ENCODE measurements around the gene VPREB3.

The VPREB3 gene, protein sequence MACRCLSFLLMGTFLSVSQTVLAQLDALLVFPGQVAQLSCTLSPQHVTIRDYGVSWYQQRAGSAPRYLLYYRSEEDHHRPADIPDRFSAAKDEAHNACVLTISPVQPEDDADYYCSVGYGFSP

DNA sequence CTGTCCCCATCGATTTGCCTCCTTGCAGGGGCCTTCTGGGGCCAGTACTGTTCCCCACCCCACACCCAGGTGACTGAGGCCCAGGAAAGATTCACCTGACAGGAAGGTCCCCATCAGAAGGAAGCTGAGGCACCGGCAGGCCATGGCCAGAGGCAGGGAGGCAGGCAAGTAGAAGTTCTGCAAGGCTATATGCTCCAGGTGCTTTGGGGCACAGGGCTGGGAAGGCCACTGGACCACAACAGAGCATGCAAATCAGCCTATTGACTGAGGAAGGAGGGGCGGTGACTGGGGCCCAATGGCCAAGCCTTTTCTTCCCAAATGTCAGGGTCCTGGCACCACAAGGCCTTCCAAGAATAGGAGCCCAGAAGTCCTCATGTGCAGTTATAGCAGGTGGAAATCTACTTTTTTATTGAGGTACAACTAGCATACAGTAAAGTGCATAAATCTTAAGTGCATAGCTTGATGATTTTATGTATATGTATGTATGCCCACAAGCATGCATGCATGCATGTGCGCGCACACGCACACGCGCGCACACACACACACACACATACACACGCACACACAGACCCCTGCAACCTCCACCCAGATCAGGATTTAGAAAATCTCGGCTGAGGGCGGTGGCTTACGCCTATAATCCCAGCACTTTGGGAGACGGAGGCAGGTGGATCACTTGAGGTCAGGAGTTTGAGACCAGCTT lies at the start of gene VPREB3:
TSS of gene VPREB3 (minus strand) at position 206 of the 700 bp plus-strand sequence. CDS start at position 144, 62 bp downstream.
- FAIRE-seq = peak; percentile 11
- no peak for DNase-seq (ENCODE audit: insufficient read length, low spot score)

DNA sequence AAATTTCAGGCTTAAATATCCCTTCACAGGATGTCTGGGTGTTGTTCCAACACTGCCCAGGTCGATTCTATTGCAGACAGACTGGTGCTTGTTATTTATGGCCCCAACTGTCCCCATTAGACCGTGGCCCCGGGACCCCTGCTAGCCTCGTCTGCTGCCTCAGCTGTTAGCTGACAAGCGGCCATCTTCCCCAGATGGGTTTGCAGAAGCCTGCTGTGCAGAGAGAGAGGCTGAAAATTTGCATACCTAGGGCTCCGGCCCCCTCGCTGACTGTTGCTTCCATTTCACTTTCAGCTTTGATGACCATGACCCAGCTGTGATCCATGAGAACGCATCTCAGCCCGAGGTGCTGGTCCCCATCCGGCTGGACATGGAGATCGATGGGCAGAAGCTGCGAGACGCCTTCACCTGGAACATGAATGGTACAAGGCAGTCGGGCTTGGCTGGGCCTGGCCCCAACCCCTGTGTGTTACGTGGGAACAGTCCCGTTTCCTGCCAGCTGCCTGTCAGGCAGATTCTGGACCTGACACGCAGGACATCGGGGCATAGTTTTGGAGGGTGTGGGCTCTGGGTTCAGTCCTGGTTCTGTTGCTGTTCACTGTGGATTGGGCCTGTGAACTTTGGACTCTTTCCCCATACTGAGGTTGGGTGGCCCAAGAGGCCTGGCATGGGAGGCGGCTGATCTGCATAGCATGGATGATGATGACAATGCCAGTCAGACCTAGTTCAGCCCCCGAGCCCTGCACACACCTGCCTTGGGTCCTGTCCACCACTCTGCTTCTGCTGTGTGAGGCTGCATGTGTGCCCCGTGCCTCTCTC lies 49.0 kb upstream of the VPREB3 start:
- FAIRE-seq (peak; percentile 81), DNase-seq (ENCODE audit: insufficient read length, low spot score) (no peak)

DNA sequence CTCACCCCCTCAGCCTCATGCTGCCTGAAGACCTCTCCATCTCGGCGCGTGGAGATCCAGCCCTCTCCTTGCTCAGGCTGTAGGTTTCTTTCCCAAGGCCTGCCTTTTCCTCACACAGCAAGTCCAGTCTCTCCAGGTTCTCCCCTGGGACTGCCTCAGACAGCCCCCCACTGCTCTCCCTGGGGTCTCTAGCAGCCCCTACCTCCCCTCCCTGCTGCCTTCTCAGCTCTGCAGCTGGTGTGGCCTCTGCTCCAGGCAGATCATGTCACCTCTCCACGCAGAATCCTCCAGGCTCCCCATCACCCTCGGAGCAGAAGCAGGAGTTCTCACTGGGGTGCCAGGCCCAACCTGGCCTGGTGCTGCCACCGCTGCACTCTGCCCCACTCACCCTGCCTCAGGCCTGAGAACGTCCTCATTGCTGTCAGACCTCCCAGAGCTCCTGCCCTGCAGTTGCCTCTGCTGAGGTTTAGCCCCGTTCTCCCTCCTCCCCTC lies 47.7 kb upstream of the VPREB3 start:
- DNase-seq (ENCODE audit: insufficient read length, low spot score) (no peak), FAIRE-seq (no peak)

DNA sequence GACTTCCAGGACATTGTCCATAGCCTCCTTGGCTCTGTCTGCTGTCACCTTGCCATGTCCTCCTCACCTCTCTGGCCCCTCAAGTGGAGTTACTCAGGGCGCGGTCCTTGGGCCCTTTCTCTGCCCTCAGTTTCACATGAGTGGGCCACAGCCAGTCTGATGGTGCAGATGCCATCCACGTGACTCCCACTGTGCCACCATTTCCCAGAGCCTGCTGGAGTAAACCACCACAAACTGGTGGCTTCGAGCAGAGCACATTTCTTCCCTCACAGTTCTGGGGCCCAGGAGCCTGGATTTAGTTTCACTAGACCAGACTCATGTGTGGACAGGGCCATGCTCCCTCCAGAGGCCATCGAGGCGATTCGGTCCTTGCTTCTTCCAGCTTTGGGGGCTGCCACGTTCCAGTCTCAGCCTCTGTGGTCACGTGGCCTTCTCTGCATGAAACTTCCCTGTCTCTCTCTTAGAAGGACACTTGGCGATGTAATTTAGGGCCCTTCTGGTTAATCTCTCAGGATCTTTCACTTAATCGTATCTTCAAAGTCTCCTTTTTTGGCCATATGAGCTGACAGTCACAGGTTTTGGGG lies 47.1 kb upstream of the VPREB3 start:
- DNase-seq (ENCODE audit: insufficient read length, low spot score) (no peak), FAIRE-seq (no peak)

DNA sequence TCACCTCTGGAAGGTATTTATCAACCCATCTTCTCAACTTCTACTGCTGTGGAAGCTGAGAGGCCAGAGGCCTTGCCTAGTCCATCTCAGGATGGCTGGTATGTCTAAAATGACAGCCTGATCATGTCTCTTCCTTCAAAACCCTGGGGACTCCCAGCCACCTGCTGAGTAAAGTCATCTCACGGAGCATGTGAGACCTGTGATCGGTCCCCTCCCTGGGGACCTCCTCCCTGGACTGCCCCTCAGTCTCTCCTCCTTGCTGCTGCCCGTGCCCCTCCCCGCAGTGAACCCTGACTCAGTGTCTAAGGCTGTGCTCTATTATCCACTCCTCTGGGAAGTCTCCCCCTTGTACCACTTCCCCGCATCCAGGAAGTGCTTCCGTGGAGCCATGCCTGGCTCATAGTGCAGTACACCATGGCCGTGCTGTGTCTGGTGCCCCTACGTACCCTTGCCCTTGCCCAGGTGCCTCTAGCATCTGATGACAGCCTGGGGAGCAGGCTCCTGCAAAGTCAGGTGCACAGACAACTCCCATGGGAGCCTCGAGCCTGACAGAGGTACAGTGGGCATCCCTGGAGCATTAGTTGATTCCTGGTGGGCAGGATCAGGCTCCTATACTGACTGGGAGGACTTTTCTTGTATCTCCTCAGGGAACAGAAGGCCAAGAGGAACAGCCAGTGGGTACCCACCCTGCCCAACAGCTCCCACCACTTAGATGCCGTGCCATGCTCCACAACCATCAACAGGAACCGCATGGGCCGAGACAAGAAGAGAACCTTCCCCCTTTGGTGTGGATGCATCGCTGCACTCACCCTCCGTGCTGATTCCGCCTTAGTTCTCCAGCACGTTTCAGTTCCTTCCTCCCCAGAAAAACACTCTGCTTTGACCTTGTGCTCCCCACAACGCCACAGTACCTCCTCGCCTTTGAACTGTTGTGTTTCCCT lies 46.3 kb upstream of the VPREB3 start:
- FAIRE-seq = peak; percentile 95
- peak; percentile 58 for DNase-seq (ENCODE audit: insufficient read length, low spot score)

DNA sequence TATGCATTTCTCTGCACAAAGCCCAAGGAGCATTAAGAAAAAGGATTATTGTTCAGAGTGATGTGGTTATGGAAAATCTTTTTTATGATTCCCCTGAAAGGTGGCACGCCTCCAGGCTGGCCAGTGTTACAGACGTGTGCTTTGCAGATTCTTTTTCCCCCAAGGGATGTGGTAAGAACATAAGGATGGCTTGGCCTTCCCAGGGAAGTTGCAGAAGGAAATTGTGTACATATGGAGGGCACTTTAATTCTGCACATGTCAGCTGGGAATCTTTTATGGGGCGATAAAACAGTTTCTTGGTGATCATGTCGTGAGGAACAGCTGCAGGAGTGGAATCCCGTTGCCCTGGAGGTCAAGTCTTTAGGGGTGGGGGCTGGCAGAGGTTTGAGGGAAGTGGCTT lies 42.2 kb upstream of the VPREB3 start:
- no peak for FAIRE-seq
- DNase-seq (ENCODE audit: insufficient read length, low spot score) = no peak

DNA sequence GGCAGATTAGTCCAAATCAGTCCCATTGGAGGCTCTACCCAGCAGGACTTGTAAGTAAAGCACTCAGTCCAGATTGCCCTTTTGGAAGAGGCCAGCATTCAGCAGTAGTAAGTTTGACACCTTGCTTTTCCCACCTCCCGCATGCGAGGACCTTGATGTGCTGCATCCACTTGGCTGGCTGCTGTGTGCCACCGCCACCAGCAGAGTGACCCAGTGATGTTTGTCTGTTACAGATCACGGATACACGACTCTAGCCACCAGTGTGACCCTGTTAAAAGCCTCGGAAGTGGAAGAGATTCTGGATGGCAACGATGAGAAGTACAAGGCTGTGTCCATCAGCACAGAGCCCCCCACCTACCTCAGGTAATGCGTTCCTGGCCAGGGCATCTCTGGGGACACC lies 39.1 kb upstream of the VPREB3 start:
- FAIRE-seq (no peak), DNase-seq (ENCODE audit: insufficient read length, low spot score) (no peak)

DNA sequence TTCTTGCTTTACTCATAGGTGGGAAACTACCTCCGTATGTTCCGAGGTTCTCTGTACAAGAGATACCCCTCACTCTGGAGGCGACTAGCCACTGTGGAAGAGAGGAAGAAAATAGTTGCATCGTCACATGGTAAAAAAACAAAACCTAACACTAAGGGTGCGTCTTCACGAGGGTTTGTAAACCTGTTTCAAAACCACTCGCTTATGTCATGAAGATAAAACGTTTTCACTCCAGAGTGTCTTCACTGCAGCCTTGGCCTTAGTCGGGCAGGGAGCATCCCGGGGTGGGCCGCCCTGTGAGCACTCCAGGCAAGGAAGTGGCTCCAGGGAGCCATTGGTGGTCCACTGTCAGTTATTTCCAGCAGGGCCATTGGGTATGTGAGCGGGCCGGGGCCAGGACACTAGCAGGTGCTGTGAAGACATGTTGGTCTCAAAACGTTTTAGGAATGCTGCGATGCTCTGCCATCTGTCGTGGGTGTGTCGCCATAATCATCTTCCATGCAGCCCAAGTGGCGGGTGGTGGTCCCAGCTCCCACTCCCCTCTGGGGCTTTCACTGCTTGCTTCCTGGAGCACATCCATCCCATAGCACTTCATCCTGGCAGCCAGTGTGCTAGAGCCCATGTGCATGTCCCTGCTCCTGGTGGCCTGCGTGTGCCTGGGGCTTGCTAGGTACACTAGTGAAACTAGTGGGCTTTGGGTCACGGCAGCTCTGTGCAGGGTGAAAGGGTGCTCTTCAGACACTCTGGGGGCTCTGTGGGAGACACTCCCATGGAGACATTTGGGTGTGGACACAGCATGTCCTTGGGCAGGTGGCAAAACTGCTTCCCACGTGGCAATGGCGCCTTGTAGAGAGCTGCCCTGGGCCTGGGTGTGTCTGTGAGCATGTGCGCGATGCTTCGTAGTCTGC lies 37.8 kb upstream of the VPREB3 start:
- no peak for FAIRE-seq
- no peak for DNase-seq (ENCODE audit: insufficient read length, low spot score)

DNA sequence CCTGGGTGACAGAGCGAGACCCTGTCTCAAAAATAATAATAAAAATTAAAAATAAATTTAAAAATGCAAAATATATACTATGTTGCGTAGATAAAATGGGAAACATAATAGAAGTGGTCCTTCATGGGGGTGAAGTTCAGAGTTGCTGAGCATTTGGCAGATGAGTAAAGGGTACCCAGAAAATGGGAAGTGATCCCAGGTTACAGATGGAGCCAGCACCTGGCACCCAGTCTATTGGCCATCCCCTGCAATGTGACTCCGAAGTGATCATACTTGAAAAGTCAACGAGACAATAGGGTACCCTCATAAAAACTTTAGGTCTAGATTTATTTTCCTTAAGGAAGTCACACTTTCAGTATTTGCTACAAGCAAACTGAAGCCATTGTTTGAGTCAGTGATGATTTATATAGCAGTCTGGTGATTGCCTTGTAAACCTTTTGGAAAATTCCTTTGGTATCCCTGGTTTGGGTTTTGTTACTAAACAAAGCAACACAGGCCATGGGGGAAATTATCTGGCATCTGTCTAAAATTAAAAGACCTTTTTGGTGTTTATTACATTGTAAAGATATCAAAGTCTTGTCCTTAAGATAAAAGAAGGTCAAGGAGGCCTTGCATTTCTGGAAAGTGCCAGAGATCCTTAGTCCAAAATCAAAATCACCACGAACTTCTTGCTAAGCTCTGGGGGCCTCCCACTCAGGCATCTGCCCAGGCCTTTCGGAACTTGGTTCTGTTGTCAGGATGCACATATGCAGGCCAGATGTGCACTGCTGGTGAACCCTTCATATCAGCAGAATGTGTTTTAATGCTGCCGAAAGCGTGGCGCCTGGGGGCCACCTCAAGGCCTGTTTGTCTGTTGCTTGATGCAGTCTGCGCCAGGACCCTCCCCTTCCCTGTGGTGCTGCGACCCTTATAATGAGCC lies 36.9 kb upstream of the VPREB3 start:
- DNase-seq (ENCODE audit: insufficient read length, low spot score) (no peak), FAIRE-seq (no peak)

DNA sequence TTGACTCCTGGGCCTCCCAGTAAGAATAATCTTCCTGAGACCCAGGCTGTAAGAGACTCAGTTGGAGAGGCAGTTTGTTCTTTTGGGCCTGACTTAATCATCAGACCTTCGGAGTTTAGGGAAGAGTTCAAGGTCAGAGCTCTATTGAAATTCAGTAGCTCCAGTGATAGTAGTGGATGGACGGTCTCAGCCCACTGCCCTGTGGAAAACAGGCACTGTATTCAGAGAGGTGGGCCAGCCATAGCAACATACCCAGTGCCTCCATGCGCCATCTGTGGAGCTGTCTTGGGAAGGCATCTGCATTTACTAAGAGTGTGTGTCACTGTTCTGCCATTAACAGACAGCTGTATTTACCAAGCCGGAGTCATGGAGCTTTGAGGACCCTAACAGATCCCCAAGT lies 35.4 kb upstream of the VPREB3 start:
- FAIRE-seq (no peak), DNase-seq (ENCODE audit: insufficient read length, low spot score) (no peak)

DNA sequence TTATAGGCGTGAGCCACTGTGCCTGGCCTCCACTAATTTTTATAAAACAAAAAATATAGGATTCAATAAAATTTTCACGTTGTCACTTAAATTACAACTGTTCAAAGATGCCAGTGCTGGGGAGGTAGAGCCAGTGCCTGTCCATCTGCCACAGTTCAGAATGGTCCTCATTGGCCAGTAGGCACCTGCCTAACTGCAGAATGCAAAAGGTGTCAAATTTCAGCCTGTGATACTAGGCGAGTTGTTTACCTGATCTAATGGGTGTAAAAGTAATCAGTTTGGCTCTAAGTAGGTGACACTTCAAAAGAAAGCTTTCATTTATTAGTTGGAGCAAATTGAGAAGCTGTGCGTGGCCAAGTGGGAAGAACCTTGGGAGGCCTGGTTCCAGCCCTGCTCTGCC lies 34.9 kb upstream of the VPREB3 start:
- DNase-seq (ENCODE audit: insufficient read length, low spot score) = no peak
- FAIRE-seq = no peak

DNA sequence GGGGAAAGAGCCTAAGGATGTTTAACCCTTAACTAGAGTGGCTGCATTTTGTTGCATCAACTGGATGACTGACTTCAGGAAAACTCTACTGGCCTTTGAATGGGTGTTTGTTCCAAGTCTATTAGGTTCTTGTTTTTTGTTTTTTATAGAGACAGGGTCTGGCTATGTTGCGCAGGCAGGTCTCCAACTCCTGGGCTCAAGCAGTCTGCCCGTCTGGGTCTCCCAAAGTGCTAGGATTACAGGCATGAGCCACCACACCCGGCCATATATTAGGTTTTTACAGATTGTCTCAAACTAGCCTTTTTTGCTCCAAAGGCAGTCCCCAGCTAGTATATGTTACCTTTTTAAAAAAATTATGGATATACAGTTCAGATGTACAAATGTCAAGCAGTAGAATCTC lies 33.7 kb upstream of the VPREB3 start:
- FAIRE-seq (no peak), DNase-seq (ENCODE audit: insufficient read length, low spot score) (no peak)

DNA sequence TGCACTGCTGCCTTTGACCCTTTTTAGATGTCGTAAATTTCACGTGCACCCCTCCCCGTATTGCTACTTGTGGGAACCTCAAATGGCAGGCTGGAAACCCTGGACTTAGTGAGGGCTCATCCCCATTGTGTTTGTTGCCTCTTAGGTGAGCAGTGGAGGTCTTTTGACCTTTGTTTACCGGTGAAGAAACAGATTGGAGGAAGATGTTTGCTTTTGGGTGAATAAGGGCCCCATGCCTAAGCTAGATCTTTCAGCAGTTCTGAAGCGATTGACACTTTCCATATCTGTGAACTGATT lies 33.3 kb upstream of the VPREB3 start:
- peak; percentile 89 for FAIRE-seq
- DNase-seq (ENCODE audit: insufficient read length, low spot score) = no peak

DNA sequence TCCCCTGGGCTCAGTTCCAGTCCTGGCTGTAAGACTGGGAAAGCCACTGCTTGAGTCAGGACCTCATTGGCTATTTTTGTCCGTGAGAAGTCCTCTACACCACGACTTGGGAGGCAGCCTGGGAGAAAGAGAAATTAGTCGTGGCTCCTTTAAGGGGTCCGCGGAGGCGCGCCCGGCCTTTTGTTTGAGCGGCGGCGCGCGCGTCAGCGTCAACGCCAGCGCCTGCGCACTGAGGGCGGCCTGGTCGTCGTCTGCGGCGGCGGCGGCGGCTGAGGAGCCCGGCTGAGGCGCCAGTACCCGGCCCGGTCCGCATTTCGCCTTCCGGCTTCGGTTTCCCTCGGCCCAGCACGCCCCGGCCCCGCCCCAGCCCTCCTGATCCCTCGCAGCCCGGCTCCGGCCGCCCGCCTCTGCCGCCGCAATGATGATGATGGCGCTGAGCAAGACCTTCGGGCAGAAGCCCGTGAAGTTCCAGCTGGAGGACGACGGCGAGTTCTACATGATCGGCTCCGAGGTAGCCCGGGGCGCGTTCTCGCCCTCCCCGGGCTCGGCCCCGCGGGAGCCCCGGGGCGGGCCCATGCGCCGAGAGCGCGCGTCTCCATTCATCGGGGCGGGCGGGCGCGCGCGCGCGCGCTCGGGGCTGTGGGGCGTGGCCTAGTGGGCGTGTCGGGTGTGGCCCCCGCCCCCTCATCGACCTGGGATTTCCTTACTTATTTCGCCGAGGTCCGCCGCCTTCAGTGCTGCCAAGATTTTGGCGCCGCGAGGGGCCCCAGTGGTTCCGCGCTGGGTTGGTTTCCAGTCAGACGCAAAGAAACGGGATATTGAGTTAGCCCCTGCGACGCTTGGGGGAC lies 32.8 kb upstream of the VPREB3 start, which contains the start of gene SMARCB1:
TSS of gene SMARCB1 (plus strand) at position 215 of the 848 bp plus-strand sequence. CDS start at position 419, 204 bp downstream.
- FAIRE-seq = peak; percentile 83
- DNase-seq (ENCODE audit: insufficient read length, low spot score) = peak; percentile 88

DNA sequence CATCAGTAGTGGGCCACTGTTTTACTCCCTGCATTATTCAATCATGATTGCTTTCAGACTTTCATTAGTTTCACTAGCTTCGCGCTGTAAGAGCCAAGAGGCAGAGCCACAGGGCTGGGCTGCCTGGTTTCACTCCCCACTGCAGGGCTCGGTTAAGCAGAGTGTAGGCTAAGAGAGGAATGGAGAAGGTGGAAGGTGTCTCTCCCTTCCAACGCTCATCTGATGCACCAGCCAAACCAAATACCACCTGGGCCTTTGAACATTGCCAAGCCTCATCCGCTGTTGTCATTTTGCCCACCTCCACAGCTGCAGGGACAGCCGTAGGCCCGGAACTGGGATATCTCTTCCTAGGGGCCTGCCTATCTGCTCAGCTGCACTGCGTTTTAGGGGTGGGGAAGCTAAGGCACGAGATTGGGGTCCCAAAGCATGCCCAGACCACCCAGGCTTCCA lies 32.1 kb upstream of the VPREB3 start:
- DNase-seq (ENCODE audit: insufficient read length, low spot score) (no peak), FAIRE-seq (no peak)

DNA sequence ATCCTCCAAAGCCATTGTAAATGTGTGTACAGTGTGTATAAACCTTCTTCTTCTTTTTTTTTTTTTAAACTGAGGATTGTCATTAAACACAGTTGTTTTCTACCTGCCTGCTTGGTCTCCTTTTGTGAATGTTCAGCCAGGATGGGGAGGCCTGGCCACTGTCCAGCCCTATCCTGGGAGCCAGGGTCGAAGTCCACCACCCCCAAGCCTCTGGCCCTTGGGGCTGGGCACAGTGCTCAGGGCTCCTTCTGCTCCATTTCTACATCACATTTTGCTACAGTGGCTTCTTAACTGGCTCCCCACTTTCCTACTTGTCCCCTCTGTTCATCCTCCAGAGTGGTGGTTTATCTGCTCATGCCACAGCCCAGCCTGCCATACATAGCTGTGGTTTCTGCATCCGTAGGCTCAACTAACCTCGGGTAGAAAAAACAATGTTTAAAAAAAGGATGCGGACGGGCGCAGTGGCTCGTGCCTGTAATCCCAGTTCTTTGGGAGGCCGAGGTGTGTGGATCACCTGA lies 30.0 kb upstream of the VPREB3 start:
- DNase-seq (ENCODE audit: insufficient read length, low spot score) = no peak
- no peak for FAIRE-seq

All from GM19239 (cell line).